Kidney (tissue), 14 donors: ENCODE data around the gene FAM240B. TPM values are rescaled to one million over a fixed set of nuclear protein-coding genes. Genes with fewer than 3 reads are reported as not detected.
A peak's percentile ranks its signal among the peaks of the same experiment; 100 is the strongest.

Experiments
- DNase-seq, 5 donors: peaks; one replicate each; pipeline ENCODE4 v3.0.0-alpha.2; 2013 to 2020
- FAIRE-seq: peaks from 2 replicates; lab custom pipeline; 2012; peaks lifted over from hg19 to GRCh38; lab: Jason Lieb, UNC
- H3K27ac ChIP-seq, 2 donors: one replicate each; pipeline ENCODE4 v1.7.0; 2013; ENCODE audit warnings: low read depth in 2 of 2, low read length in 2 of 2, inconsistent platforms in 1 of 2
- H3K27me3 ChIP-seq: one replicate; pipeline ENCODE4 v1.7.1; 2013; ENCODE audit warnings: low read length, inconsistent platforms; ENCODE audit not compliant: control insufficient read depth, insufficient read depth
- H3K36me3 ChIP-seq, 3 donors: one replicate each; pipeline versions ENCODE4 v1.7.0 to v1.7.1; 2013; ENCODE audit warnings: low read length in 3 of 3, control low read depth in 1 of 3, inconsistent platforms in 1 of 3; ENCODE audit not compliant: insufficient read depth in 3 of 3, control insufficient read depth in 2 of 3
- H3K4me1 ChIP-seq, 3 donors: one replicate each; pipeline versions ENCODE4 v1.7.0 to v1.7.1; 2013; ENCODE audit warnings: low read length in 3 of 3, inconsistent platforms in 1 of 3, low read depth in 1 of 3; ENCODE audit not compliant: control insufficient read depth in 2 of 3, insufficient read depth in 2 of 3
- H3K4me3 ChIP-seq, 3 donors: one replicate each; pipeline versions ENCODE4 v1.7.0 to v1.8.1; 2013; ENCODE audit warnings: low read length in 3 of 3, control low read depth in 1 of 3, inconsistent platforms in 1 of 3
- H3K9ac ChIP-seq, 3 donors: one replicate each; pipeline versions ENCODE4 v1.7.0 to v1.7.1; 2013; ENCODE audit warnings: low read length in 3 of 3, control low read depth in 1 of 3, inconsistent platforms in 1 of 3
- H3K9me3 ChIP-seq, 3 donors: one replicate each; pipeline versions ENCODE4 v1.7.0 to v1.7.1; 2013; ENCODE audit warnings: low read length in 3 of 3, control low read depth in 1 of 3, inconsistent platforms in 1 of 3; ENCODE audit not compliant: control insufficient read depth in 2 of 3, insufficient read depth in 1 of 3
- CTCF ChIP-seq: IDR thresholded peaks from 3 replicates; pipeline ENCODE4 v1.5.1; 2012; ENCODE audit warnings: mild to moderate bottlenecking, moderate library complexity, borderline replicate concordance; ENCODE audit not compliant: insufficient read depth; ENCODE audit errors: extremely low read depth
- intact Hi-C: fragments of 100-400 bp; cut with DNase I; formaldehyde crosslinking; loops from one replicate; pipeline ENCODE4 v1.11.1; 2022
- polyA plus RNA-seq: library from polyadenylated mRNA; stranded (reverse); fragments of 350-450 nt; fragmentation: Illumina TruSeq; extraction: RNeasy Lipid Tissue Mini Kit (QIAGEN cat#74804); gene quantifications from one replicate; pipeline ENCODE4 v1.2.3, GENCODE V29; 2014; ENCODE audit warnings: low read depth, low replicate concordance; ENCODE audit not compliant: insufficient read depth
- total RNA-seq: library from RNA; stranded (reverse); fragmentation: NEBNext Ultra II Directional; extraction: Animal tissue kit (Norgen Biotek cat#: 25700); gene quantifications from one replicate; pipeline ENCODE4 v1.2.1, GENCODE V29; 2021
- donor health status: control.
- donor health status: control.
- donor health status: control.
- donor health status: control.
- donor health status: control.
- donor health status: DM: yes; HTN: yes; CAD: no.
- donor health status: Normal renal cell carcinoma (clear cell type).

FAM240B gene
- total and polyA plus RNA-seq, 2 donors from 2014 or later: not detected

- FAIRE-seq (no peak), DNase-seq (no peak)
- Histone ChIP-seq H3K9ac (no peak overlapping the region), H3K27ac (no peak overlapping the region), H3K9me3 (no peaks in the 10 kb centered on the region), H3K27me3 (no peaks in the 10 kb centered on the region), H3K4me1 (no peaks in the 10 kb centered on the region), H3K36me3 (no peaks in the 10 kb centered on the region), H3K4me3 (no peak overlapping the region)
- intact Hi-C loops: no loop called here
- TF ChIP-seq CTCF: no peak
Observed at GRCh38 chr9:38734831-38735230, 14.9 kb upstream of the FAM240B start.

- no peak for FAIRE-seq
- no peak for DNase-seq
- no peak for TF ChIP-seq CTCF
Observed at GRCh38 chr9:38733503-38733902, 13.6 kb upstream of the FAM240B start.

GRCh38 chr9:38732885-38733284, 13.0 kb upstream of the FAM240B start:
- FAIRE-seq (no peak), DNase-seq (peak in 1 of 5 donors; percentile 35)
- H3K4me3 ChIP-seq: no peak overlapping the region
- H3K4me1 ChIP-seq: no peaks in the 10 kb centered on the region
- H3K9me3 ChIP-seq: no peaks in the 10 kb centered on the region
- H3K9ac ChIP-seq: no peak overlapping the region
- H3K27me3 ChIP-seq: no peaks in the 10 kb centered on the region
- H3K36me3 ChIP-seq: no peaks in the 10 kb centered on the region
- H3K27ac ChIP-seq: no peak overlapping the region
- TF ChIP-seq CTCF: no peak
- intact Hi-C loops: no loop called here

More at GRCh38 chr9:38733503-38733902, 13.6 kb upstream of the FAM240B start:
- no peaks in the 10 kb centered on the region for H3K27me3 ChIP-seq
- no peaks in the 10 kb centered on the region for H3K4me1 ChIP-seq
- no peaks in the 10 kb centered on the region for H3K9me3 ChIP-seq
- H3K4me3 ChIP-seq: no peak overlapping the region
- intact Hi-C loops: no loop called here
- H3K27ac ChIP-seq: no peak overlapping the region
- H3K9ac ChIP-seq: no peak overlapping the region
- H3K36me3 ChIP-seq: no peaks in the 10 kb centered on the region

- DNase-seq (peak in 4 of 5 donors; percentile 43 to 50 (median 47)), FAIRE-seq (no peak)
Observed at GRCh38 chr9:38727497-38728001, 7.6 kb upstream of the FAM240B start.

More at GRCh38 chr9:38727497-38728001, 7.6 kb upstream of the FAM240B start:
- no peaks in the 10 kb centered on the region for H3K36me3 ChIP-seq
- no peaks in the 10 kb centered on the region for H3K4me1 ChIP-seq
- intact Hi-C loops: no loop called here
- no peaks in the 10 kb centered on the region for H3K9me3 ChIP-seq
- no peak overlapping the region for H3K27ac ChIP-seq
- TF ChIP-seq CTCF: peak; percentile 13
- no peaks in the 10 kb centered on the region for H3K27me3 ChIP-seq
- no peak overlapping the region for H3K9ac ChIP-seq
- no peak overlapping the region for H3K4me3 ChIP-seq
